Fibroblast of pulmonary artery (primary cell): ENCODE data around the gene IQCE.

Experiments
- DNase-seq: peaks from one replicate; pipeline ENCODE4 v3.0.0-alpha.2; 2010; ENCODE audit warnings: low read depth
- H3K4me3 ChIP-seq: replicated peaks from 2 replicates; pipeline ENCODE4 v1.5.1; 2011; ENCODE audit warnings: low read depth, mild to moderate bottlenecking, control low read depth, low read length, moderate library complexity
- TF ChIP-seq, protein P1 (sequence below): IDR thresholded peaks from 2 replicates; pipeline ENCODE4 v1.5.1; 2011; ENCODE audit warnings: mild to moderate bottlenecking, control low read depth, low read length, inconsistent platforms; ENCODE audit errors: missing control alignments

The IQCE gene

GRCh38 chr7:2603044-2603965 is 44.5 kb downstream of the IQCE start:
- TF ChIP-seq, protein P1, sequence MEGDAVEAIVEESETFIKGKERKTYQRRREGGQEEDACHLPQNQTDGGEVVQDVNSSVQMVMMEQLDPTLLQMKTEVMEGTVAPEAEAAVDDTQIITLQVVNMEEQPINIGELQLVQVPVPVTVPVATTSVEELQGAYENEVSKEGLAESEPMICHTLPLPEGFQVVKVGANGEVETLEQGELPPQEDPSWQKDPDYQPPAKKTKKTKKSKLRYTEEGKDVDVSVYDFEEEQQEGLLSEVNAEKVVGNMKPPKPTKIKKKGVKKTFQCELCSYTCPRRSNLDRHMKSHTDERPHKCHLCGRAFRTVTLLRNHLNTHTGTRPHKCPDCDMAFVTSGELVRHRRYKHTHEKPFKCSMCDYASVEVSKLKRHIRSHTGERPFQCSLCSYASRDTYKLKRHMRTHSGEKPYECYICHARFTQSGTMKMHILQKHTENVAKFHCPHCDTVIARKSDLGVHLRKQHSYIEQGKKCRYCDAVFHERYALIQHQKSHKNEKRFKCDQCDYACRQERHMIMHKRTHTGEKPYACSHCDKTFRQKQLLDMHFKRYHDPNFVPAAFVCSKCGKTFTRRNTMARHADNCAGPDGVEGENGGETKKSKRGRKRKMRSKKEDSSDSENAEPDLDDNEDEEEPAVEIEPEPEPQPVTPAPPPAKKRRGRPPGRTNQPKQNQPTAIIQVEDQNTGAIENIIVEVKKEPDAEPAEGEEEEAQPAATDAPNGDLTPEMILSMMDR: no peak
- no peak overlapping the region for H3K4me3 ChIP-seq
- no peak for DNase-seq

GRCh38 chr7:2604608-2605174 is 45.9 kb downstream of the IQCE start:
- TF ChIP-seq, protein P1: no peak
- H3K4me3 ChIP-seq: no peak overlapping the region
- DNase-seq: no peak

DNA sequence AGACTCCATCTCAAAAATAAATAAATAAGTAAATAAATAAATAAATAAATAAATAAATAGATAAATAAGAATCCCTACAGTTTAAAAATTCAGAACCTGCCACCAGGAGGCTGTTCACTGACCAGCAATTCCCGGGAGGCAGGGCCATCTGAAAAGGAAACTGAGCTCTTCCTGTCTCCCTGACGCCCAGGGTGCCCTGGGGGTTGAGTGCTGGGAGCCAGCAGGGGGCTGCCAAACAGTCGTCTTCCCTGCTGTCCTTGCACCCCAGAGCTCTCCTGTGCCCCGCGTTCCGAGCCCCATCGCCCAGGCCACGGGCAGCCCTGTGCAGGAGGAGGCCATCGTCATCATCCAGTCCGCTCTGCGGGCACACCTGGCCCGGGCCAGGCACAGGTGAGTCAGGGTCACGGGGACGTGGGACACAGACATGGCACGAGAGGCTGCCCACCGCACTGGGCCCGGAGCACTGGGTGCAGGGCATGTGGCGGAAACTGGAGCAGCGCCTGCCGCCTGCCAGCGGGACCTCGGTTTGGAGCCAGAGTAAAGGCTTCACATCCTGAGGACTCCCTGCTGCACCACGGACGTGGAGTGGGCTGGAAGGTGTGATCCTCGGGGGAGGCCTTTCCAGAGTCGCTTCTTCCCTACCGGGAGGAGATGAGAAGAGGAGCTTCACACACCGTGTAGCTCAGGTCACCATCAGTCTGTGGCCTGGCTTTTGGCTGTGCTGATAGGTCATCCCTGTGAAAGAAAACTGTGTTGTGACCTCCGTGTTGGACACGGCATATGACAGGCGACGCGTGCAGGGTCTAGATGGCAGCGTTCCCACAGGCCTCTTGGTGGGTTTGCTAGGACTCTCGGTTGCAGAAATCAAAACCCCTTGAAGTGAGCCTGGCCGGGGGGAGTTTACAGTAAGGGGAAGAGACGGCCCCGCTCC is 47.1 kb downstream of the IQCE start:
- DNase-seq: no peak
- TF ChIP-seq, protein P1: no peak
- H3K4me3 ChIP-seq: no peak overlapping the region

DNA sequence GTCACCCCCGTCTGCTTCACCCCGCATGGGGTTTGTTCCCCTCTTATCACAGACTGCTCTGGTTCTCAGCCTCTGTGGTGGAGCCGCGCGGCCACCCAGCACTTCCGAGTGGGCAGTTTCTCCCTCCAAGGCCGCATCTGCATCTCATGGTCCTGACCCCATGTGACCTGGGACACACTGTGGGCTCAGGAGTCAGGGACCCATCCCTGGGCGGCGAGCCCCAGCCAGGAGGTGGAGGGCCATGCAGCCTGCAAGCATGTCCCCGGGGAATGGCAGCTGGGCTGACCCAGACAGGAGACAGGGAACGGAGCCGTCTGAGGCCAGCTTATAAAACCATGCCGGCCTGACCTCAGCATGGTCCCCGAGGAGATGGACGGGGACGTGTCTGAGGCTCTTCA is 47.8 kb downstream of the IQCE start:
- TF ChIP-seq, protein P1: no peak
- no peak overlapping the region for H3K4me3 ChIP-seq
- DNase-seq: no peak

DNA sequence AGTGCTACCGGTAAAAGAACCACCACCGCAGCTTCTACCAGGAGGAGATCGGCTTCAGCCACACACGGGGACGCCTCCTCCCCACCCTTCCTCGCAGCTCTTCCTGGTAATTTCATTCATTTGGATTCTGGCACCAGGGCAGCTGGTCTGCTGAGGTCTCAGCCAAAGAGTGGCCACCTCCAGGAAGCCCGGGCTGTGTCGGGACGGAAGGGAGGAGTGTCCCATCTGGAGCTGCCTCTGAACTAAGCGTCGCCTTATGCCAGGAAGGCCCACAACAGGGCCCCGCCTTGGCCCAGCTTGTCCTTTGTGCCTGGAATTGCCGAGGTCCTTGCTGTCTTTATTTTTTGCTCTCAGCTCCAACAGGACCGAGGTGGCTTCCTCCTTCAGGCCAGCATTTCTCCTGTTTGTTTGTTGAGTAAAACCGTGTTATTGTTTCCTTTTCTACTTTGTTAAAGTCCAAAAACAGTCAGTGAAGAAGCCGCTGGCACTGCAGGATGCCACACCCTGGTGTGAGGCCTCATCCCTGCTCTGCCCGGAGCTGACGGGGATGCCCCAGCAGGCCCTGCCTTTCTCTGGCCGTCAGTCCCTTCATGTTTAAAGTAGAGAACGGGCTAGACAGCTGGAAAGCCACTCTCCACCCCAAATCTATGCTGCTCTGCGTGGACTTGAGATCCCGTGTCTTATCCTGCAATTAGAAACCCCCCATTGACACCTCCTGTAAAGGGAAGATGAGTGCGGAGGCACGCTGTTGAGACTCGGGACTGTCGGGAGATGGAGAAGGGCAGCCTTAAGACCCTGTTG is 48.5 kb downstream of the IQCE start:
- no peak overlapping the region for H3K4me3 ChIP-seq
- TF ChIP-seq, protein P1: no peak
- peak; percentile 24 for DNase-seq
